GM19023 (cell line): Measurements from ENCODE around the gene ASAP3.
"Not testable (repeated sequence)": the region's sequence is repeated elsewhere in the genome, so short reads cannot be mapped to it uniquely, and the experiment has no call there.

ENCODE experiments used
- ATAC-seq: cut with Tn5 transposase; IDR thresholded peaks from one replicate; pipeline ENCODE4 v1.9.1; 2021; ENCODE audit warnings: mild to moderate bottlenecking, moderate library complexity; ENCODE audit not compliant: unreplicated experiment

ASAP3 gene

DNA sequence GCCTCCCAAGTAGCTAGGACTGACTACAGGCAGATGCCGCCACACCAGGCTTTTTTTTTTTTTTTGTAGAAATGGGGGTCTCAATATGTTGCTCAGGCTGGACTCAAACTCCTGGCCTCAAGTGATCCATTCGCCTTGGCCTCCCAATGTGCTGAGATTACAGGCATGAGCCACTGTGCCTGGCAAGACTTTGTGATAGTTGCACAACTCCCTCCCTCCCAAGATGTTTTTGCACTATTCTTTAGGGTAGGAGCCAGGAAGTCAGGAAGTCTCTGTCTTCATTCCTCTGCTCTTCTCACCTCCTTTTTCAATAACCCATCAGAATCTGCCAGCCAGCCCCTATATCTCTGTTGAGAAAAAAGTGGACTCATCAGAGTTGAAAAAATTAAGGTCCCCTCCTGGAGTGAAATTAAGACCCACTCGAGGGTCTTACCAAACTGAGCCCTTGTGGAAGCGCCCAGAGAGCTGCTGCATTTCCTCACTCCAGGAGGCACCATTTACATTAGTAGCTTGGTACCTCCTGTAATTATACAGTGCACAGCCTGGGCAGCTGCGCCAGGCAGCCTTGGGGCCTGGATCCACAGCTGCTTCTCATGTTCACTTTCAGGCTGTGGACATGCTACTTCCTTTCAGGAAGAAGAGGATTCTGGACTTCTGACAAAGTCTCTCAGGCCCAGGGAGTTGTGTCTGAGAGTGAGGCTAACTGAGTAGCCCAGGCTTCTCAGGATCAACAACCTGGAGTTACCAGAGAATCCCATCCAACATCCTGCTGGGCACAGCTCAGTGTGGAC is 83.5 kb downstream of the ASAP3 start:
- ATAC-seq: no peak

GRCh38 chr1:23399229-23399628 is 84.8 kb downstream of the ASAP3 start:
- no peak for ATAC-seq

DNA sequence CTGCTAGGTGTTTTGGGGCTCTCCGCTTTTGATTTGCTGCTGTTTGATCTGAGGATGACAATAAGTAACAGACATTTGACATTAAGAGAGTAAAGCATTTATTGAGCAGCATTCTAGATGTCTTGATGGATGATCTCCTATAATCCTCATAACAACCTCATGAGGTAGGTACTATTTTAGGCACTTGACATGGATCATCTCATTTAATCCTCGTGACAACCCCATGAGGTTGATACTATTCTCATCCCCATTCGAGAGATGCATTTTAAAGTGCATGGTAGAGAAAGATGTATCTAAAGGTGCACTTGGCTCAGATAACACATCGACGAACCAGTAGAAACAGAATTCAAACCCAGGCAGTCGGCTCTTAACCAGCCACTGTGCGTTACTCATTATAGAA is 86.1 kb downstream of the ASAP3 start:
- no peak for ATAC-seq

DNA sequence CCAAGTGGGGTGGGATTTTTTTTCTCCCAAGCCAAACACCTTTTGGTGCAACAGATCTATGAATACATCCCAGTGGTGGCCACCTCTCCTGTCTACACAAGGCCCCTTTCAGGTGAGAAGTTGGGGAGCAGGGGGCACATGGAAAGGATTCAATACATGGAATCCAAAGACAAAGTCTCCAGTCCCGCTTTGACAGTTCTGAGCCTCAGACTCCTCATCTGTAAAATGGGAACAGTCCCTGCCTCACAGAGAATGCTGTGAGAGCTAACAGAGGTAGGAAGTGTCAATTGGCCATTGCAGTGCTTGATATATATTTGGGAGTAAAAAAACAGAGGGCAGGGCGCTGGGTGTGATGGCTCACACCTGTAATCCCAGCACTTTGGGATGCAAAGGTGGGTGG is 87.6 kb downstream of the ASAP3 start:
- ATAC-seq: no peak

GRCh38 chr1:23395849-23396248 is 88.1 kb downstream of the ASAP3 start:
- ATAC-seq: no peak

- ATAC-seq: no peak
Observed at GRCh38 chr1:23395154-23395724, 88.7 kb downstream of the ASAP3 start.

- no peak for ATAC-seq
Observed at GRCh38 chr1:23394684-23395083, 89.3 kb downstream of the ASAP3 start.

GRCh38 chr1:23394181-23394580 is 89.8 kb downstream of the ASAP3 start:
- no peak for ATAC-seq

DNA sequence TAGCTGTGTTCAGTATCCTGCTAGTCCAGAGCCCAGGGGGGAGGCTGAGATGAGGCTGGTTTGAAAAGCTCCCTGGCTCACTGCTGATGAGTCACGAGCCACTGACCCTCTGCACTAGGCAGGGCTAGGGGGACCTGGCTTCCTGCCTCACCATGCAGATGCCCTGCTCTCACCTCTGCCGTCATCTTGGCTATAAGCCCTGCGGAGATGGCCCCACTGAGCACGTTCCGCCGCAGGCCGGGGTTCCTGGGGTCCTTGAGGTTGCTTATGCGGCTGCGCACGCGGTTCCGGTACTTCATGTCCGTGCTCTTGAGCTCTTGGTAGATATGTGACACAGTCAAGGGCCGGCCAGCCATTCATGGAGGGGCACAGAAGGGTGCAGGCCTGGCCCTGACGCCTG is 90.3 kb downstream of the ASAP3 start:
- ATAC-seq: no peak

GRCh38 chr1:23392125-23392855 is 91.7 kb downstream of the ASAP3 start:
- no peak for ATAC-seq

DNA sequence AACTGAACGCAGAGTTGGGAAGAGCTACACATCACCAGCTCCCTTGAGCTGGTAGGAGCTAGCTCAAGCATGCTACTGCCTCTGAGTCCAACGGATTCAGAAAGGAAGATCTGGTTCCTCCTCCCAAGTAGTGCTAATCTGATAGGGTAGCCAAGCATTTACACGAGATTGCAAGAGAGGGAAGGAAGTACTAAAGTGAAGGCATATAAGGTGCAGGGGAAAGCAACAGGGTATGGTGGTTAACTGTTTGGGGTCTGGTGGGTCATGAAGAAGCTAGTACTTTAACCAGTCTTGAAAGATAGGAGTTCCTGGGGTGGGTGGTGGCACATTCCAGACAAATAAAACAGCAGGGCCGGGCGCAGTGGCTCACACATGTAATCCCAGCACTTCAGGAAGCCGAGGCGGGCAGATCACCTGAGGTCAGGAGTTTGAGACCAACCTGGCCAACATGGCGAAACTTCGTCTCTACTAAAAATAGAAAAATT is 94.1 kb downstream of the ASAP3 start:
- no peak for ATAC-seq

DNA sequence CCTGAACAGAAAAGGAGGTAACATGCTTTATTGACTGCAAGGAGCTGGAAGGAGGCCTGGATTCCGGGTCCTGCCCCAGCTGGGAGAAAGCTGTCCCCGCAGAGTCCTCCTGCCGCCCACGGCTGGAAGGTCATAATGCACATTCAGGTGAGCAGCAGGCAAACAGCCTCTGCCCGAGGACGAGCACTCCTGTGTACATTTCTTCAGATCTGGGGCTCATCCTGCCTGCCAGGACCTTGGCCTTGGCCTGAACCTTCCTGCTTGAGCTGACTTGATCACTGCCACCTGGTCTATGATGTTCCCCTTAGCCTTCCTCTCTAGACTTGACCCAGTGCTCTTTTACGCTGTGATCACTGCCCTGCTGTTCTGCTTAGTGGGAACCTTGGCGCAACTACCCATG is 96.5 kb downstream of the ASAP3 start:
- ATAC-seq: no peak

DNA sequence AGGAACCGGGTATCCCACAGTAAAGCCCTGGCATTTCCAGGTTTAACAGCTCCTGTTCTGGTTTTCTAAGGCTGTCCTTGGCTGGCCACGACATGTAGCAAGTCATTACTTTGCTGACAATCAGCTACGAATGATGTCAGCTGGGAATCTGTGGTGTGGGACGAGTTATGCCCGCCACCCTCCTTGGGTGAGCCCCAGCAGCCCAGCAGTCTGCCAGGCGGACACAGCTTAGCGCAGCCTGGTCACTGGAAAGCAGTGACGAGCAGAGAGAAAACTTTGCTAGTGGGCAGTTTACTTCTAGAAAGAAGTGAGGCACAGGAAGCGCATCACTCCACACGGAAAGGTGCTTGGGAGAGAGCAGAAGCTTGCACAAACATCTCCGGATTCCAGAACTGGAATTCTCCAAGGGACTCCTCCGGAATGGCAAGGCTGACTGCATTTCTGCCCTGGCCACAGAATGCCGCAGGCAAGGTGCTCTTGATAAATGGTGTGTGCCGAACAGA is 98.8 kb downstream of the ASAP3 start:
- ATAC-seq: no peak

- ATAC-seq: no peak
Observed at GRCh38 chr1:23384312-23385058, 99.5 kb downstream of the ASAP3 start.

DNA sequence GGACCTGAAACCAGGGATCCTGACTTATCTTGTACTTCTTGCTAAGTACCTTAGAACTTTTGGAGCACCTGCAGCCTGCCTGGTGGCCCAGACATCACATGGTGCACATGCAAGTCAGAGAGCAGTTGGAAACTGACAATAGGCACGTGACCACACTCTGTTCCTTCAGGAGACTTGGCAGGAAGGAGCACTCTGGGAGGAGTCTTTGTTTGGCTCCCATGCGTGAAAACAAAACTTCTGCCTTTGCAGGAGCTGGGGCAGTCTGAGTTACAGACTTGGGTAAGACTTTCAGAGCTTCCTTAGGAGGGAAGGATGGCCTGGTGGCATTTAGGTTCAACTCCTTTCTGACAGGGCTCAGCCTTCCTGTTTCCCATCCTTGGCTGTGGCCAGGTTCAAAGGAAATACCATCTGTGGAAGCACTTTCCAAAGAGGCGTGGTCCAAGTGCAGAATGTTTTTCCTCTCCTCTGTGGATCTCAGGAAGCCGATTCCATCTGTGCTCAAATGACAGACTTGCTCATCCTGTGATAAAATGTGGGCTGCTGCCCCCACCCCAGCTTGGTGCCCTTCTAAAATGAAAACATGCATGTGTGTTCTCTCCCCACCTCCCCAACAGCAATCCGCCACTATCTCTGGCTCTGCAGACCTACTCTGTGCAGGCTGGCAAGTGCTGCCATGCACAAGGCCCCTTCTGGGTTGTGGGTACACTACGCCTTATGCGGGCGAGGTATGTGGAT is 100.2 kb downstream of the ASAP3 start:
- ATAC-seq: no peak

DNA sequence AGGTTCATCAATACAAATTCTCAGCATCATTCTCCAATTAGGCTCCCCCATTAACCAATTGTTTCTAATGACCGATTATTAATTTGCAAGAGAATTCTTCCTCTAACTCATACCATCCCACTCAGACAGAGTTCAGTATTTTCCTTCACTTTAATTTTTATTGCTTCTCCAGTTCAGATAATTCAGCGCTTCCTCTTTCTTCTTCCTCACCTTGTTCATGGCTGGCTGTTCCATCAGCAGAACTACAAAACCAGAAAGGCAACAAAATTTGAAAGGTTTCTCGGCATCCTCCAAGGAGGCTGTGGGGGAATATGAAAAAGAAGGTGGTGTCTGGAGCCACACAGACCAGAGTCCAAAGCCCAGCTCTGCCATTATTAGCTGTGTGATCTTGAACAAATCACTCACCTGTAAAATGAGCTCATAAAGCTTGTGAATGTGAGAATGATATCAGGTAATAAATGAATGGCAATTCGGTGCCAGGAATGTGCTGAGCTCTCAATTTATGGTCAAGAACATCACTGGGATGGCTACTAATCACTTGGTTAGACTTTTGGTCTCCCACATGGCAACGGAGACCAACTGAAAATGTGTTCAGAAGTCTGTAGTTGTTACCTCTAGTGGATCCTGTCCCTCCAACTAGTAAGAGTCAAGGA is 102.6 kb downstream of the ASAP3 start:
- ATAC-seq: no peak

GRCh38 chr1:23380719-23381118 is 103.3 kb downstream of the ASAP3 start:
- ATAC-seq: no peak

GRCh38 chr1:23380236-23380635 is 103.7 kb downstream of the ASAP3 start:
- not testable (repeated sequence) for ATAC-seq
